SK-N-SH (cell line): ENCODE data around the gene NEURL1.

Source experiments
- CTCF ChIP-seq: fragments of 200-600 bp; sonication (generic); IDR thresholded peaks from 2 replicates; pipeline ENCODE4 v1.6.1; 2017; ENCODE audit warnings: antibody characterized with exemption, mild to moderate bottlenecking, moderate library complexity
- ELF1 ChIP-seq: IDR thresholded peaks from 2 replicates; pipeline ENCODE4 v1.4.0; 2012
- EP300 ChIP-seq, 2 experiments: IDR thresholded peaks; 2 replicates each; pipeline versions ENCODE4 v1.4.0 to v1.6.1; 2012; ENCODE audit warnings: borderline replicate concordance in 1 of 2, low read depth in 1 of 2, low read length in 1 of 2
- EZH2phosphoT487 ChIP-seq: fragments of 200-600 bp; sonication (generic); IDR thresholded peaks from 2 replicates; pipeline ENCODE4 v1.6.1; 2017; ENCODE audit warnings: low read depth, mixed run types, mild to moderate bottlenecking, antibody characterized with exemption, moderate library complexity, borderline replicate concordance
- FOXJ3 ChIP-seq: sonication (generic); formaldehyde crosslinking; IDR thresholded peaks from 2 replicates; pipeline ENCODE4 v1.5.1; 2020; ENCODE audit warnings: mild to moderate bottlenecking, missing genetic modification reagents
- MAX ChIP-seq: IDR thresholded peaks from 2 replicates; pipeline ENCODE4 v1.4.0; 2012; ENCODE audit warnings: low read depth
- POLR2AphosphoS5 ChIP-seq: IDR thresholded peaks from 2 replicates; pipeline ENCODE4 v1.6.1; 2012; ENCODE audit warnings: low read depth, low read length
- RFX5 ChIP-seq: IDR thresholded peaks from 2 replicates; pipeline ENCODE4 v1.6.1; 2012; ENCODE audit warnings: mild to moderate bottlenecking, improper control_type of control experiment, low read length
- RXRA ChIP-seq: IDR thresholded peaks from 2 replicates; pipeline ENCODE4 v1.4.0; 2012; ENCODE audit warnings: low read depth, mild to moderate bottlenecking, borderline replicate concordance
- TAF1 ChIP-seq: IDR thresholded peaks from 2 replicates; pipeline ENCODE4 v1.6.1; 2012; ENCODE audit warnings: low read depth, mild to moderate bottlenecking, low read length, moderate library complexity, borderline replicate concordance
- USF2 ChIP-seq: fragments of 150-350 bp; IDR thresholded peaks from 2 replicates; pipeline ENCODE4 v1.6.1; 2017; ENCODE audit warnings: antibody characterized with exemption, low read length, low read depth, borderline replicate concordance

GRCh38 chr10:103539751-103540150 lies 46.2 kb downstream of the NEURL1 start:
- TF ChIP-seq FOXJ3 (CRISPR knock-in tag), result no peak
- no peak for TF ChIP-seq CTCF
- no peak for TF ChIP-seq EZH2phosphoT487
- no peak for TF ChIP-seq EP300 (IDR thresholded peaks at IDR 0.05; ENCODE audit: borderline replicate concordance in 1 of 2, low read depth in 1 of 2, low read length in 1 of 2)
- no peak for TF ChIP-seq POLR2AphosphoS5
- no peak for TF ChIP-seq USF2
- TF ChIP-seq MAX, result no peak
- TF ChIP-seq ELF1, result no peak
- TF ChIP-seq TAF1, result no peak
- no peak for TF ChIP-seq RXRA
- no peak for TF ChIP-seq RFX5
